GM20000 (cell line): Measurements from ENCODE around the gene SRMS.

Experiments
- DNase-seq: peaks from one replicate; pipeline ENCODE4 v3.0.0; 2012; ENCODE audit warnings: low spot score
- TF ChIP-seq, protein P1 (sequence below): IDR thresholded peaks from 2 replicates; pipeline ENCODE4 v1.5.1; 2012; ENCODE audit warnings: mild to moderate bottlenecking, control low read depth; ENCODE audit errors: extremely low read depth, missing control alignments

SRMS gene

DNA sequence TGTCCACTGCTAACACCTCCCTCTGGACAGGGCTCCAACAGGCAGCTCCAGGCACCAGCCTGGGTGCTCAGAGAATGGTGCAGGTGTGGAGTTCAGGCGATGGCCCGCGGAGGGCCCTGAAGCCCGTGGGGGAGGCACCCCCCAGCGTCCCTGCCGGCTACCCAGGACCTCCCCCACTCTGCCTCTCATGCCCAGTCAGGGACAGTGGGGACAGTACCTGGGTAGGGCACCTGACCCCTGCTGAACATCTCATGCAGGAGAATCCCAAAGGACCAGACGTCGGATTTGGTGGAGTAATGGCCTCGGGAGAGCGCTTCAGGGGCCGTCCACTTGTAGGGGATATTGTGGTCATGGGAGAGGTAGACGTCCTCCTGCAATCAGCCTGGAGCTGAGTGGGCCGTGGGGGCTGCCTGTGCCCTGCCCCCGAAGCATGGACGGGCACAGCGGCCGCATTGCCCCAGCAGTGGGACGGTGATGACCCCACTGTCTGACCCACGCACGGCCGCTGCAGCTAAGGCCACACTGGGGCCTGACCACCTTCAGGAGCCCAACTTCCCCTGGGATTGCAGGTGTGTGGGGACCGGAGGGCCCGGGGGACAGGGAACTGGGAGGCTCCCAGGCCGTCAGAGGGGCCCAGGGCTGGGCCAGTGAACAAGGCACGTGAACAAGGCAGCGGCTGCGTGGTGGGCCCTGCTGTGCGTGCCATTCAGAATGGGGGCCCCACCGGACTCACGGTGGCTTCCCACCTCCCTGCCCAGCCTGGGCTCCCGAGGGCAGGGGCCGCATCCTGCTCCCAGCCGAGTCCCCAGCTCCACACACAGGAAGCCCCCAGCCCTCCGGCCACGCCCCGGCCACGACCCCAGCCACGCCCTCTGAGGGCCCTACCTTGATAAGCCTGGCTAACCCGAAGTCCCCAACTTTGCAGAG lies 17.4 kb downstream of the SRMS start:
- DNase-seq = no peak
- TF ChIP-seq, protein P1, sequence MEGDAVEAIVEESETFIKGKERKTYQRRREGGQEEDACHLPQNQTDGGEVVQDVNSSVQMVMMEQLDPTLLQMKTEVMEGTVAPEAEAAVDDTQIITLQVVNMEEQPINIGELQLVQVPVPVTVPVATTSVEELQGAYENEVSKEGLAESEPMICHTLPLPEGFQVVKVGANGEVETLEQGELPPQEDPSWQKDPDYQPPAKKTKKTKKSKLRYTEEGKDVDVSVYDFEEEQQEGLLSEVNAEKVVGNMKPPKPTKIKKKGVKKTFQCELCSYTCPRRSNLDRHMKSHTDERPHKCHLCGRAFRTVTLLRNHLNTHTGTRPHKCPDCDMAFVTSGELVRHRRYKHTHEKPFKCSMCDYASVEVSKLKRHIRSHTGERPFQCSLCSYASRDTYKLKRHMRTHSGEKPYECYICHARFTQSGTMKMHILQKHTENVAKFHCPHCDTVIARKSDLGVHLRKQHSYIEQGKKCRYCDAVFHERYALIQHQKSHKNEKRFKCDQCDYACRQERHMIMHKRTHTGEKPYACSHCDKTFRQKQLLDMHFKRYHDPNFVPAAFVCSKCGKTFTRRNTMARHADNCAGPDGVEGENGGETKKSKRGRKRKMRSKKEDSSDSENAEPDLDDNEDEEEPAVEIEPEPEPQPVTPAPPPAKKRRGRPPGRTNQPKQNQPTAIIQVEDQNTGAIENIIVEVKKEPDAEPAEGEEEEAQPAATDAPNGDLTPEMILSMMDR = no peak

DNA sequence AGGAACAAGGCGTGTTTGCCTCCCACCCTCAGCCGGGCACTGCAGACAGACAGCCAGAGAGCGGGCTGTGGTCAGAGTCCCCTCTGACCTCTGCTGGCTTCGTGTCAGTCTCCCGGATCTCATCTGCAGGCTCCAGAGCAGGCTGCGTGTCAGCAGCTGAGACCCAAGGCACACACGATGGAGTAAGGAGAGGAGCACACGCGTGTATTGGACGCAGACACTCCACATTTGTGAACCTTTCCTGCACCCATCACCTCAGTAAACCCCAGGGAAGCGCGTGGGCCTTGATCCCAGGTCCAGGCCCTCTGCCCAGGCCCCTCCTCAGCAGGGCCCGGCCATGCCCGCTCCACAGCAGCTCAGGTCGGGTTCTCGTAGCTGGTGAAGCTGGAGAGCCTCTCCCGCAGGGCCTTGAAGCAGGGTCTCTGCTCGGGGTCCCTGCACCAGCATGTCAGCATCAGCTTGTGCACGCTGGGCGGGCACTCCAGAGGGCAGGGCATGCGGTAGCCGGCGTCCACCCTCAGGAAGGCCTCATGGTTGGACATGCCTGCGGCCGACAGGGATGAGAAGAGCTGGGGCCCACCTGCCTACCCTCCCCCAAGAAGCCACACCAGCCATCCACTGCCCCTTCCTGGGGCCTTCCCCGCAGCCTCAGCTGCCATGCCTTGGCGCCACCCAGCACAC lies 18.2 kb downstream of the SRMS start:
- DNase-seq = no peak
- TF ChIP-seq, protein P1 = no peak

DNA sequence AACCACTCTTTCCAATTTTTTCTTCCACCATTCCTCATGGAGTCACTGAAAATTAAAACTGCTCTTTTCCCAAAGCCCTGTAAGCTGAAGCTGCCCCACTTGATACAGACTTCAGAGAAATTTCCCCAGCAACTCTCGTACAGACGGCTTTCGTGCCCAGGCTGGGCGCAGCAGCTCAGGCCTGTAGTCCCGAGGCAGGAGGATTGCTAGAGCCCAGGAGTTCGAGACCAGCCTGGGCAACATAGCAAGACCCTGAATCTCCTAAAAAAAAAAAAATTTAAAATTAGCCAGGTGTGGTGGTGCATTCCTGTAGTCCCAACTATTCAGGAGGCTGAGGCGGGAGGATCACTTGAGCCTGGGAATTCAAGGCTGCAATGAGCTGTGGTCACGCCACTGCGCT lies 20.4 kb downstream of the SRMS start:
- DNase-seq = no peak
- TF ChIP-seq, protein P1 = no peak

DNA sequence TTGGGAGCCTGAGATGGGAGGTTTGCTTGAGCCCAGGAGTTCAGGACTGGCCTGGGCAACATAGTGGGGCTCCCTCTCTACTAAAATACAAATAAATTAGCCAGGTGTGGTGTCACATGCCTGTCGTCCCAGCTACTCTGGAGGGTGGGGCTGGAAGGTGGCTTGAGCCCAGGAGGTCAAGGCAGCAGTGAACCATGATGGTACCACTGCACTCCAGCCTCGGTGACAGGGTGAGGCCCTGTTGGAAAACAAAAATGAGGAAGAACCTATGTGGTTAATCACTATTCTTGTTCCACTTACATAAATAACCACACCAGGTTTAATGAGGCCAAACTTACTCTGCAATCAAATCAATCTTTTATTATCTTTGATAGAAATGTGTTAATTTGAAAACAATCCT lies 21.6 kb downstream of the SRMS start:
- no peak for DNase-seq
- TF ChIP-seq, protein P1 = no peak

DNA sequence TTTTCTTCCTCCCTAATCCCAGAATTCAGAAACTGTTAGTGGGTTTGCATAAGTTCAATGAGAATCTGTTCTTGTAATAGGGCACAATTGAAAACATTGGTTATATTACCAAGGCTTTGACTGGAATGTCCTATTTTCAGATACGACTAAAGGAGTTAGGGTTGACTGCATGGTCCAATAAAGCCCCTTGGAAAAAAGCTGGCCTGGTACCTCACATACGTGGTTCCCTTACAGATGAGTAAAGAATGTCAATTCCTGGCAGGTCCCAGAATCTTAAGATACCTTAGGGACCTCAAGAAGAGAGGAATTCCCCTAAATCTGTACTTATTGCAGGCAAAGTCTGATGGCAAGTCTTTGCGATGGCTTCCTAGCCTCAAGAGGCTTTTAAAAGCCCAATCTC lies 22.4 kb downstream of the SRMS start:
- TF ChIP-seq, protein P1 = no peak

DNA sequence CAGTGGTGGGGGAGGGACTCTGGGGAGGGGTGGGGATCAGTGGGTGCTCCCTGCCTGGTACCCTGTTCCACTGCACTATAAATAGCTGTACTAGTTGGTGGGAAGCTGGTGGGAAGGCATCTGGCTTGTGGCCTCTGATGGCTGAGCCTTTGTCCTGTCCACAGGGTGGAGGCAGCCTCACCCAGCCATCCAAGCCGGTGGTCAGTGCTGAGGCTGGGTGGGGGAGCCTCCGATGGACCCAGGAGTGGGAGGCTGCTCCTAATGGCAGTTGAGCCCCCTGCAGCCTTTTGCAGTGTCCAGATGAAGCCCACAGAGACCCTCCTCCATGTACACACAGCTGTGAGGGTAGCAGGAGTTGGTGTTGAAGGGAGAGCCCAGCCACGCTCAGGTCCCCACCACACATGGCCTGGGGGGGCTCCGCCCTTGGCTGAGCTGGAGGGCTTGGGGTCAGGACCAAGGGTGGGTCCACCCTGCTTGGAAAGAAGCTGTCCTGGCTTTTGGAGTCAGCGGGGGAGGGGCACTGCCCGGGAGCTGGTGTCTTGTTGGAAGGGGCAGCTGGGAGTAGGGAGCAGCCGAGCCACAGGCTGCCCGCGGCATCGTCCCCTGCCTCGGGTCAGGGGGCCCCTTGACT lies 24.5 kb downstream of the SRMS start:
- no peak for DNase-seq
- TF ChIP-seq, protein P1 = no peak

More for the DNA sequence above, 22.4 kb downstream of the SRMS start:
- no peak for DNase-seq
